ENCODE measurements around the gene AK2. TPM values are rescaled to one million over a fixed set of nuclear protein-coding genes. Genes with fewer than 3 reads are reported as not detected.

The AK2 gene
- total and polyA plus RNA-seq, 2 donors (not counting 3 experiments of a cell fraction or from before 2014, with no cell fraction given), result 107 to 134 TPM

DNA sequence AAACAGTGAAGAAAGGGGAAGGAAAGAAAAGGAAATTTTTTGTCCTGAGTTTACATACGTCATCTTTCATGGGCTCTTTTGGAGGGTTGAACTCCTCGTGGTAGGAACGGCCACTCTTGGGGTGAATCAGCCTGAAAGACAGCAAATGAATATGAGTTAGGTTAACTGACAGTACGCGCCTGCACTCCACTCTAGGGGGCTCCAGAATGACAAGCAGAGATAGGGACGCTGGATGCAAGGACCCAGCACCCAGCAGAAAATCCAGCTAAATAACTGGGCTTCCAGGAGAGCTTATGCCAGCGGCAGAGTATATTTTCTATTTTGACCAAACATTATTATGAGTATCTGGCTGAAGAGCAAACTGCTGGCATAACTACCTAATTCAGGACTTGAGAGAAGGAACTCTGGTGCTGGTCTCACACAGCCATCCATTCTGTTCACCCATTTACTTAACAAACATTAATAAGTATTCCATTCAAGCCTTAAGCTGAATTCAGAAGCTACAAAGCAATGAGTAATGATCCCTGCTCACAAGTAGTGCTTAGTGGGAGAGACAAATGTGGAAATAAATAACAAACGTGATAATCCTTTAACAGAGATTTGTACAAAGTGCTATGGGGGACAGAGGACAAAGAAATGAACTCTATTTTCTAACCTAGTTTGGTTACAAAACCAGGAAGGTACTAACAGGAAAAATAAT is 22.1 kb downstream of the AK2 start:
- no peaks in the 10 kb centered on the region for H3K27me3 ChIP-seq (ENCODE audit: control insufficient read depth in 2 of 2, insufficient read depth in 2 of 2, low read length in 2 of 2)
- no peak overlapping the region for H3K27ac ChIP-seq (ENCODE audit: insufficient read depth, low read depth, low read length)
- ChIA-PET CTCF (interaction anchor here (1.0 to 3.4 kb wide), 2 partner anchors 71 to 81 kb away, joined by 3 to 17 read pairs; no protein-coding TSS in a partner anchor), POLR2A (no interaction called here)
- H3K36me3 ChIP-seq (ENCODE audit: control insufficient read depth in 2 of 2, extremely low read depth in 1 of 2, insufficient read depth in 2 of 2, low read length in 2 of 2), result peaks cover 6 to 11% of the 10 kb centered on the region in 2 experiments
- H3K4me3 ChIP-seq (replicated peaks in 1 of 3; ENCODE audit: insufficient read depth in 1 of 3, low read depth in 1 of 3, low read length in 3 of 3), result no peak overlapping the region
- intact Hi-C loops (cut with micrococcal nuclease), result no loop called here
- no peaks in the 10 kb centered on the region for H3K9me1 ChIP-seq (replicated peaks; ENCODE audit: control insufficient read depth, extremely low read depth, insufficient read depth, low read length)
- no peaks in the 10 kb centered on the region for H3K9me3 ChIP-seq (replicated peaks; ENCODE audit: control insufficient read depth, insufficient read depth, low read length)
- no peak overlapping the region for H2AFZ ChIP-seq (ENCODE audit: low read depth, low read length)
- no peaks in the 10 kb centered on the region for H3K4me1 ChIP-seq (ENCODE audit: control insufficient read depth, extremely low read depth, insufficient read depth, low read length)
- TF ChIP-seq, protein P1, sequence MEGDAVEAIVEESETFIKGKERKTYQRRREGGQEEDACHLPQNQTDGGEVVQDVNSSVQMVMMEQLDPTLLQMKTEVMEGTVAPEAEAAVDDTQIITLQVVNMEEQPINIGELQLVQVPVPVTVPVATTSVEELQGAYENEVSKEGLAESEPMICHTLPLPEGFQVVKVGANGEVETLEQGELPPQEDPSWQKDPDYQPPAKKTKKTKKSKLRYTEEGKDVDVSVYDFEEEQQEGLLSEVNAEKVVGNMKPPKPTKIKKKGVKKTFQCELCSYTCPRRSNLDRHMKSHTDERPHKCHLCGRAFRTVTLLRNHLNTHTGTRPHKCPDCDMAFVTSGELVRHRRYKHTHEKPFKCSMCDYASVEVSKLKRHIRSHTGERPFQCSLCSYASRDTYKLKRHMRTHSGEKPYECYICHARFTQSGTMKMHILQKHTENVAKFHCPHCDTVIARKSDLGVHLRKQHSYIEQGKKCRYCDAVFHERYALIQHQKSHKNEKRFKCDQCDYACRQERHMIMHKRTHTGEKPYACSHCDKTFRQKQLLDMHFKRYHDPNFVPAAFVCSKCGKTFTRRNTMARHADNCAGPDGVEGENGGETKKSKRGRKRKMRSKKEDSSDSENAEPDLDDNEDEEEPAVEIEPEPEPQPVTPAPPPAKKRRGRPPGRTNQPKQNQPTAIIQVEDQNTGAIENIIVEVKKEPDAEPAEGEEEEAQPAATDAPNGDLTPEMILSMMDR (IDR thresholded peaks at IDR 0.05; ENCODE audit: extremely low read depth in 1 of 2, insufficient read depth in 1 of 2, low read depth in 1 of 2, low read length in 2 of 2), result no peak
- no peak for TF ChIP-seq GATA2 (IDR thresholded peaks at IDR 0.05; ENCODE audit: insufficient read depth, insufficient read length, low read depth, low read length)
- TF ChIP-seq EZH2 (IDR thresholded peaks at IDR 0.05; ENCODE audit: borderline replicate concordance, low read depth, low read length, severe bottlenecking), result no peak
- no peak for TF ChIP-seq POLR2AphosphoS5 (IDR thresholded peaks at IDR 0.05; ENCODE audit: insufficient read depth, low read depth, low read length)
- TF ChIP-seq JUN (IDR thresholded peaks at IDR 0.05; ENCODE audit: borderline replicate concordance, insufficient read depth, insufficient read length, low read depth), result no peak
- TF ChIP-seq, protein P2, sequence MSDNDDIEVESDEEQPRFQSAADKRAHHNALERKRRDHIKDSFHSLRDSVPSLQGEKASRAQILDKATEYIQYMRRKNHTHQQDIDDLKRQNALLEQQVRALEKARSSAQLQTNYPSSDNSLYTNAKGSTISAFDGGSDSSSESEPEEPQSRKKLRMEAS (IDR thresholded peaks at IDR 0.05; ENCODE audit: insufficient read depth, insufficient read length), result no peak
- TF ChIP-seq POLR2A (IDR thresholded peaks at IDR 0.05; ENCODE audit: low read depth, low read length), result no peak
- TF ChIP-seq MYC (IDR thresholded peaks at IDR 0.05; ENCODE audit: low read depth, low read length), result no peak
- no peak for TF ChIP-seq FOS (IDR thresholded peaks at IDR 0.05; ENCODE audit: borderline replicate concordance, insufficient read depth, low read length)
- no peak overlapping the region for H3K4me2 ChIP-seq (ENCODE audit: insufficient read depth, low read length)
- FAIRE-seq, result no peak
- no TSS peak for BruUV-seq (replicated peaks)
- dilution Hi-C loops (cut with MboI; ENCODE audit: extremely low pct_ligation_motif_present, low sequenced_read_pairs), result no loop called here
- no peaks in the 10 kb centered on the region for H3K79me2 ChIP-seq (ENCODE audit: control insufficient read depth, insufficient read depth, low read length)
- no peak for DNase-seq (ENCODE audit: low read depth, low spot score)
- H4K20me1 ChIP-seq (replicated peaks; ENCODE audit: control insufficient read depth, extremely low read depth, insufficient read depth, low read length), result no peaks in the 10 kb centered on the region
- no peak overlapping the region for H3K9ac ChIP-seq (replicated peaks; ENCODE audit: extremely low read depth, insufficient read depth, low read length)
